CD14-positive monocyte (primary cell): ENCODE results near the gene SYCP2L. TPM values are rescaled to one million over a fixed set of nuclear protein-coding genes. Genes with fewer than 3 reads are reported as not detected.

ENCODE experiments used
- DNase-seq, 3 donors: peaks; one replicate each; pipeline ENCODE4 v3.0.0-alpha.2; 2011 to 2022
- H2AFZ ChIP-seq: 2 replicates; pipeline ENCODE4 v1.6.0; 2012; ENCODE audit warnings: mild to moderate bottlenecking, low read depth, low read length, inconsistent platforms; ENCODE audit not compliant: insufficient read depth, poor library complexity, severe bottlenecking
- H3K27ac ChIP-seq, 2 donors: 1 replicate in 1 of 2; 2 replicates in 1 of 2; pipeline ENCODE4 v1.5.1; 2012 to 2013; ENCODE audit warnings: low read length in 2 of 2, control low read depth in 1 of 2, inconsistent platforms in 1 of 2, low read depth in 1 of 2, mild to moderate bottlenecking in 1 of 2
- H3K27me3 ChIP-seq, 2 donors: one replicate each; pipeline versions ENCODE4 v1.6.0 to v1.6.1; 2011 to 2013; ENCODE audit warnings: low read length in 2 of 2; ENCODE audit not compliant: control insufficient read depth in 2 of 2, insufficient read depth in 2 of 2
- H3K36me3 ChIP-seq, 2 donors: replicated peaks in 1 of 2; 1 replicate in 1 of 2; 2 replicates in 1 of 2; pipeline versions ENCODE4 v1.5.1 to v1.6.1; 2012 to 2013; ENCODE audit warnings: low read length in 2 of 2, control low read depth in 1 of 2, inconsistent platforms in 1 of 2, mild to moderate bottlenecking in 1 of 2; ENCODE audit not compliant: insufficient read depth in 2 of 2, control insufficient read depth in 1 of 2
- H3K4me1 ChIP-seq, 2 donors: 1 replicate in 1 of 2; 2 replicates in 1 of 2; pipeline versions ENCODE4 v1.5.1 to v1.6.1; 2012 to 2013; ENCODE audit warnings: low read length in 2 of 2, control low read depth in 1 of 2, inconsistent platforms in 1 of 2, mild to moderate bottlenecking in 1 of 2, moderate library complexity in 1 of 2; ENCODE audit not compliant: insufficient read depth in 2 of 2, control insufficient read depth in 1 of 2
- H3K4me2 ChIP-seq: replicated peaks from 2 replicates; pipeline ENCODE3; 2012; ENCODE audit warnings: low read length, moderate library complexity, mild to moderate bottlenecking; ENCODE audit not compliant: poor library complexity, severe bottlenecking; ENCODE audit errors: extremely low read depth
- H3K4me3 ChIP-seq, 3 experiments: fragments of 200-600 bp in 1 of 3; sonication (generic) in 1 of 3; replicated peaks in 1 of 3; 1 replicate in 2 of 3; 2 replicates in 1 of 3; pipeline ENCODE4 v1.5.1; 2011 to 2013; ENCODE audit warnings: low read length in 3 of 3, mild to moderate bottlenecking in 3 of 3, control low read depth in 2 of 3, low read depth in 2 of 3, inconsistent platforms in 1 of 3, moderate library complexity in 1 of 3
- H3K79me2 ChIP-seq: 2 replicates; pipeline ENCODE4 v1.6.0; 2012; ENCODE audit warnings: mild to moderate bottlenecking, control low read depth, inconsistent platforms, low read length, moderate library complexity; ENCODE audit not compliant: insufficient read depth
- H3K9ac ChIP-seq: 2 replicates; pipeline ENCODE4 v1.6.0; 2017; ENCODE audit warnings: low read length, mild to moderate bottlenecking; ENCODE audit not compliant: insufficient read depth, poor library complexity, severe bottlenecking
- H3K9me3 ChIP-seq, 2 donors: replicated peaks in 1 of 2; 1 replicate in 1 of 2; 2 replicates in 1 of 2; pipeline versions ENCODE4 v1.5.1 to v1.6.1; 2012 to 2013; ENCODE audit warnings: low read length in 2 of 2, control low read depth in 1 of 2; ENCODE audit not compliant: control insufficient read depth in 1 of 2, insufficient read depth in 1 of 2
- H4K20me1 ChIP-seq: 2 replicates; pipeline ENCODE4 v1.6.0; 2012; ENCODE audit warnings: mild to moderate bottlenecking, low read length, control low read depth, moderate library complexity; ENCODE audit not compliant: insufficient read depth
- H3K27ac Mint-ChIP-seq, 7 donors: one replicate each; pipeline ENCODE4 v1.8.0; 2020; ENCODE audit warnings: mild to moderate bottlenecking in 7 of 7, mixed read lengths in 7 of 7, moderate library complexity in 6 of 7, inconsistent platforms in 2 of 7
- H3K27me3 Mint-ChIP-seq, 3 donors: one replicate each; pipeline ENCODE4 v1.8.0; 2021 to 2022; ENCODE audit warnings: low read depth in 3 of 3, mild to moderate bottlenecking in 3 of 3, mixed read lengths in 3 of 3, moderate library complexity in 3 of 3, inconsistent platforms in 1 of 3
- H3K36me3 Mint-ChIP-seq, 2 donors: one replicate each; pipeline ENCODE4 v1.8.0; 2020; ENCODE audit warnings: mixed read lengths in 2 of 2, inconsistent platforms in 1 of 2, mild to moderate bottlenecking in 1 of 2
- H3K4me1 Mint-ChIP-seq: one replicate; pipeline ENCODE4 v1.8.0; 2020; ENCODE audit warnings: mild to moderate bottlenecking, mixed read lengths
- H3K4me3 Mint-ChIP-seq, 2 donors: one replicate each; pipeline ENCODE4 v1.8.0; 2020; ENCODE audit warnings: mild to moderate bottlenecking in 2 of 2, mixed read lengths in 2 of 2, moderate library complexity in 1 of 2
- H3K9me3 Mint-ChIP-seq, 7 donors: one replicate each; pipeline ENCODE4 v1.8.0; 2020 to 2022; ENCODE audit warnings: mixed read lengths in 7 of 7, mild to moderate bottlenecking in 6 of 7, moderate library complexity in 6 of 7, inconsistent platforms in 2 of 7
- CTCF ChIP-seq: fragments of 200-600 bp; IDR thresholded peaks from one replicate; pipeline ENCODE4 v1.8.0; 2022; ENCODE audit warnings: antibody characterized with exemption, mild to moderate bottlenecking
- WGBS: methylation state at CpG from one replicate; pipeline ENCODE4 v1.1.5; 2013; ENCODE audit warnings: missing lambda C conversion rate; ENCODE audit not compliant: insufficient coverage; 5-methylcytosine and 5-hydroxymethylcytosine counted together
- intact Hi-C, 2 donors: fragments of 100-400 bp; cut with micrococcal nuclease; formaldehyde crosslinking; loops; one replicate each; pipeline versions ENCODE4 v1.15.0 to v1.15.1; 2023
- polyA plus RNA-seq, 3 donors: library from polyadenylated mRNA; depleted of rRNA in 1 of 3; unstranded in 2 of 3; stranded (reverse) in 1 of 3; fragments of 300-500 nt in 2 of 3; fragments of >200 nt in 1 of 3; fragmentation: Illumina TruSeq in 2 of 3; gene quantifications; 1 replicate in 2 of 3; 2 replicates in 1 of 3; pipeline ENCODE4 v1.2.3, GENCODE V29; 2012 to 2021

The SYCP2L gene
- polyA plus RNA-seq, 3 donors, result 0.08 TPM; not detected in 2

GRCh38 chr6:11012976-11013720, 126.3 kb downstream of the SYCP2L start:
- H2AFZ ChIP-seq, result no peak overlapping the region
- H3K4me3 ChIP-seq, result no peak overlapping the region
- H3K27ac Mint-ChIP-seq, result no peak overlapping the region
- no peak overlapping the region for H3K27ac ChIP-seq
- H3K27me3 Mint-ChIP-seq, result peaks cover 3 to 15% (median 11%) of the 10 kb centered on the region in 3 donors
- H3K79me2 ChIP-seq, result no peaks in the 10 kb centered on the region
- H3K4me1 Mint-ChIP-seq, result no peaks in the 10 kb centered on the region
- H3K36me3 Mint-ChIP-seq, result no peaks in the 10 kb centered on the region
- 89% methylated on average over 4 of the region's 5 CpGs for WGBS
- H3K4me1 ChIP-seq, result no peaks in the 10 kb centered on the region
- DNase-seq, result no peak
- no peak overlapping the region for H3K4me3 Mint-ChIP-seq
- H4K20me1 ChIP-seq, result no peaks in the 10 kb centered on the region
- H3K36me3 ChIP-seq, result no peaks in the 10 kb centered on the region
- TF ChIP-seq CTCF, result no peak
- no peak overlapping the region for H3K9ac ChIP-seq
- intact Hi-C loops, result no loop called here
- peaks cover 0 to 2% of the 10 kb centered on the region in 2 donors for H3K27me3 ChIP-seq
- H3K9me3 Mint-ChIP-seq, result peaks cover 0 to 4% (median 0%) of the 10 kb centered on the region in 7 donors
- H3K4me2 ChIP-seq, result no peak overlapping the region
- H3K9me3 ChIP-seq, result no peaks in the 10 kb centered on the region

- DNase-seq, result no peak
- H3K9me3 ChIP-seq, result no peaks in the 10 kb centered on the region
- no peak for TF ChIP-seq CTCF
- no peak overlapping the region for H3K4me3 Mint-ChIP-seq
- no peak overlapping the region for H3K9ac ChIP-seq
- no peak overlapping the region for H2AFZ ChIP-seq
- H3K79me2 ChIP-seq, result no peaks in the 10 kb centered on the region
- no peak overlapping the region for H3K27ac Mint-ChIP-seq
- WGBS, result 83% methylated on average over 1 of the region's 3 CpGs
- H3K4me1 ChIP-seq, result no peaks in the 10 kb centered on the region
- H3K36me3 Mint-ChIP-seq, result no peaks in the 10 kb centered on the region
- H3K27ac ChIP-seq, result no peak overlapping the region
- H3K27me3 ChIP-seq, result peaks cover 0 to 2% of the 10 kb centered on the region in 2 donors
- H3K36me3 ChIP-seq, result no peaks in the 10 kb centered on the region
- peaks cover 3 to 15% (median 11%) of the 10 kb centered on the region in 3 donors for H3K27me3 Mint-ChIP-seq
- intact Hi-C loops, result no loop called here
- no peak overlapping the region for H3K4me2 ChIP-seq
- no peaks in the 10 kb centered on the region for H4K20me1 ChIP-seq
- peaks cover 0 to 4% (median 0%) of the 10 kb centered on the region in 7 donors for H3K9me3 Mint-ChIP-seq
- H3K4me1 Mint-ChIP-seq, result no peaks in the 10 kb centered on the region
- H3K4me3 ChIP-seq, result no peak overlapping the region
Observed at GRCh38 chr6:11013721-11014070, 126.8 kb downstream of the SYCP2L start.
